ENCODE measurements around the gene SH2D5.

The SH2D5 gene

DNA sequence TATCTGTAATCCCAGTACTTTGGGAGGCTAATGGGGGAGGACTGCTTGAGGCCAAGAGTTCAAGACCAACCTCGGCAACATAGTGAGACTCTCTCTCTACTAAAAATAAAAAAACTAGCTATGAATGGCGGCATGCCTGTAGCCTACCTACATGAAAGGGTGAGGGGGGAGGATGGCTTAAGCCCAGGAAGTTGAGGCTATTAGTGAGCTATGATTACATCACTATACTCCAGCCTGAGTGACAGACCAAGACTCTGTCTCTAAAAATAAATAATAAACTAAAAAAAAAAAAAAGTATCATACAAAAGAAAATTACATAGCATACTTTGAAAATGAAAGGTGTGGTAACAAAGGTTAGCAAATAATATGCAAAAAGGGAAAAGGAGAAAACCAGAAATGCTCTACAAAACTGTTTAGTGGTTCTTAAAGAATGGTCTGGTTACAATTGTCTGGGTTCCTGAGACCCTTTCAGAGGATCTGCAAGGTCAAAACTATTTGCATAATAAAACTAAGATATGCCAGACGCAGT lies 19.0 kb upstream of the SH2D5 start:
- H2AFZ ChIP-seq (ENCODE audit: low read depth), result no peak overlapping the region
- H3K4me3 ChIP-seq (IDR thresholded peaks at IDR 0.05; ENCODE audit: insufficient read depth, low read depth, low read length), result no peak overlapping the region
- H3K27me3 ChIP-seq (ENCODE audit: insufficient read depth, low read depth), result no peaks in the 10 kb centered on the region
- H3K27ac ChIP-seq, result no peak overlapping the region
- TF ChIP-seq, protein P1, sequence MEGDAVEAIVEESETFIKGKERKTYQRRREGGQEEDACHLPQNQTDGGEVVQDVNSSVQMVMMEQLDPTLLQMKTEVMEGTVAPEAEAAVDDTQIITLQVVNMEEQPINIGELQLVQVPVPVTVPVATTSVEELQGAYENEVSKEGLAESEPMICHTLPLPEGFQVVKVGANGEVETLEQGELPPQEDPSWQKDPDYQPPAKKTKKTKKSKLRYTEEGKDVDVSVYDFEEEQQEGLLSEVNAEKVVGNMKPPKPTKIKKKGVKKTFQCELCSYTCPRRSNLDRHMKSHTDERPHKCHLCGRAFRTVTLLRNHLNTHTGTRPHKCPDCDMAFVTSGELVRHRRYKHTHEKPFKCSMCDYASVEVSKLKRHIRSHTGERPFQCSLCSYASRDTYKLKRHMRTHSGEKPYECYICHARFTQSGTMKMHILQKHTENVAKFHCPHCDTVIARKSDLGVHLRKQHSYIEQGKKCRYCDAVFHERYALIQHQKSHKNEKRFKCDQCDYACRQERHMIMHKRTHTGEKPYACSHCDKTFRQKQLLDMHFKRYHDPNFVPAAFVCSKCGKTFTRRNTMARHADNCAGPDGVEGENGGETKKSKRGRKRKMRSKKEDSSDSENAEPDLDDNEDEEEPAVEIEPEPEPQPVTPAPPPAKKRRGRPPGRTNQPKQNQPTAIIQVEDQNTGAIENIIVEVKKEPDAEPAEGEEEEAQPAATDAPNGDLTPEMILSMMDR (conservative IDR thresholded peaks at IDR 0.05; ENCODE audit: low read depth, low read length), result no peak
- no peaks in the 10 kb centered on the region for H3K79me2 ChIP-seq (ENCODE audit: insufficient read depth, low read depth)
- H3K4me2 ChIP-seq, result no peak overlapping the region
- H3K36me3 ChIP-seq (ENCODE audit: insufficient read depth), result no peaks in the 10 kb centered on the region; the same call in 1 of the 2 replicates
- 0 out of 2 replicates have a peak, but pooled peaks cover 7% of the 10 kb centered on the region for H4K20me1 ChIP-seq (ENCODE audit: insufficient read depth)
- peaks cover 26% of the 10 kb centered on the region for H3K4me1 ChIP-seq (ENCODE audit: low read depth, poor library complexity, severe bottlenecking)
- H3K9ac ChIP-seq, result no peak overlapping the region

DNA sequence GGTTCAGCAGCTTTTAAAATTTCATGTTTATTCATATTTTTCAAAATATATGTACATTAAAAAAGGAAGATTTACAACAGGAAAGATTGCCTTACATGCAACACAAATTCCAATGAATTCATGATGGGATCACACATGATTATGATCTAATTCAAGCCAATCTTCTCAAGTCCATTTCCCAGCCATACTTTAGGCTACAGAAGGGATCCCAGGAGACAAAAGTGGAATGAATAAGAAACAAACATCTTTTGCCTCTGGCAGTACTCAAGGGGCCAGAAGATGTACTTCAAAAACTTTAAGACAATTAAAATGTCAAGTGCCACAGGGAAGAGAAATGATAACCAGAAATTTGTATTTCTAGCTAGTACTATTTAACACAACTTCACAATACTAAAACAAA lies 10.2 kb upstream of the SH2D5 start:
- Histone ChIP-seq H3K27ac (no peak overlapping the region), H3K4me3 (IDR thresholded peaks at IDR 0.05; ENCODE audit: insufficient read depth, low read depth, low read length) (no peak overlapping the region), H3K36me3 (ENCODE audit: insufficient read depth) (peaks cover 14% of the 10 kb centered on the region; the same call in 1 of the 2 replicates), H3K4me1 (ENCODE audit: low read depth, poor library complexity, severe bottlenecking) (no peaks in the 10 kb centered on the region), H3K27me3 (ENCODE audit: insufficient read depth, low read depth) (no peaks in the 10 kb centered on the region), H3K4me2 (no peak overlapping the region), H2AFZ (ENCODE audit: low read depth) (no peak overlapping the region), H3K79me2 (ENCODE audit: insufficient read depth, low read depth) (no peaks in the 10 kb centered on the region), H3K9ac (no peak overlapping the region), H4K20me1 (ENCODE audit: insufficient read depth) (no peaks in the 10 kb centered on the region; the same call in 1 of the 2 replicates)
- TF ChIP-seq, protein P1 (conservative IDR thresholded peaks at IDR 0.05; ENCODE audit: low read depth, low read length), result no peak

DNA sequence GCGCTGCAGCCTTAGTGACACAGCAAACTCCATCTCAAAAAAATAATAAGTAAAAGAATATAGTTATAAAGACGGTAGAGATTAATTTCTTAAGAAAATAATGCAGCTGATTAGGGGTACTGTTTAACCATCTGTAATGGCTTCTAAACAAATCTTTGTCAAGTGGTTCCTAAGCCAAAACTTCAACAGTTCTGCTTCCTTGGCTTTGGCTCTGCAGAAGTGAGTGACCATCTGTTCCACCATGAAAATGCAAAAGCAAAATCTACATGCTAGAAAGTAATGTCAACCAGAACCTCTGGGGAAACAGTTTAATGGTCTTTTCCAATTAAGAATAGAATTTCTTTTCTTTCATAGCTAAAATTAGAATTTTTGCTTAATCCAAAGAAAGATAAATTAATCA lies 8.3 kb upstream of the SH2D5 start:
- Histone ChIP-seq H3K79me2 (ENCODE audit: insufficient read depth, low read depth) (no peaks in the 10 kb centered on the region), H3K27ac (no peak overlapping the region), H3K4me1 (ENCODE audit: low read depth, poor library complexity, severe bottlenecking) (no peaks in the 10 kb centered on the region), H3K4me2 (no peak overlapping the region), H3K36me3 (ENCODE audit: insufficient read depth) (peaks cover 12% of the 10 kb centered on the region; the same call in 1 of the 2 replicates), H3K9ac (no peak overlapping the region), H3K27me3 (ENCODE audit: insufficient read depth, low read depth) (no peaks in the 10 kb centered on the region), H2AFZ (ENCODE audit: low read depth) (no peak overlapping the region), H3K4me3 (IDR thresholded peaks at IDR 0.05; ENCODE audit: insufficient read depth, low read depth, low read length) (no peak overlapping the region), H4K20me1 (ENCODE audit: insufficient read depth) (no peaks in the 10 kb centered on the region; the same call in 1 of the 2 replicates)
- TF ChIP-seq, protein P1 (conservative IDR thresholded peaks at IDR 0.05; ENCODE audit: low read depth, low read length), result no peak

DNA sequence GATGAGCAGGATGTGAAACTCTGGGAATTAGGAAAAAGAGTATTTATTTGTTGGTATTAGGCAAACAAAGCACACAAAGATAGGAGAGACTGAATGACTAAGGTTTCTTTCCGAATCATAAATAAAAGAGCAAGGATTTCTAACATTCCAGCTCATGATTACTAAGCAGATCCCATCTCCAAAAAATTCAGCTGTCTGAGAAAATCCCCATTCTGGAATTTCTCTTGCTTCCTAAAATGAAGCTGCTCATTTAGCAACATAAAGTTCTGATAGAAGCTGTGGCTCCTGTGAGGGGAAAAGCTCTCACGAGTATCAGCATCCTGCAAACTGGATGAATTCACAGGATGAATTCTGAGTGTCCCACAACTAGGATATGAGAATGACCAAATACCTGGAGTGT lies 6.7 kb upstream of the SH2D5 start:
- Histone ChIP-seq H3K9ac (no peak overlapping the region), H3K4me2 (no peak overlapping the region), H3K4me1 (ENCODE audit: low read depth, poor library complexity, severe bottlenecking) (peaks cover 4% of the 10 kb centered on the region), H3K79me2 (ENCODE audit: insufficient read depth, low read depth) (no peaks in the 10 kb centered on the region), H3K27ac (no peak overlapping the region), H3K4me3 (IDR thresholded peaks at IDR 0.05; ENCODE audit: insufficient read depth, low read depth, low read length) (no peak overlapping the region), H2AFZ (ENCODE audit: low read depth) (no peak overlapping the region), H3K36me3 (ENCODE audit: insufficient read depth) (peaks cover 3% of the 10 kb centered on the region; the same call in 1 of the 2 replicates), H4K20me1 (ENCODE audit: insufficient read depth) (no peaks in the 10 kb centered on the region; the same call in 1 of the 2 replicates), H3K27me3 (ENCODE audit: insufficient read depth, low read depth) (no peaks in the 10 kb centered on the region)
- TF ChIP-seq, protein P1 (conservative IDR thresholded peaks at IDR 0.05; ENCODE audit: low read depth, low read length), result no peak

Measured in KMS-11 (cell line).